Esophagus muscularis mucosa (tissue), 4 donors: ENCODE measurements around the gene FAM174B.

Experiments used
- CTCF ChIP-seq, 3 experiments: fragments of 200-600 bp in 2 of 3; fragments of 450-650 bp in 1 of 3; sonication (generic) in 2 of 3; IDR thresholded peaks; one replicate each; pipeline ENCODE4 v1.5.1; 2017 to 2019; ENCODE audit warnings: antibody characterized with exemption in 3 of 3, mild to moderate bottlenecking in 2 of 3, moderate library complexity in 1 of 3
- EP300 ChIP-seq: sonication (generic); formaldehyde crosslinking; IDR thresholded peaks from one replicate; pipeline ENCODE4 v1.6.1; 2017; ENCODE audit warnings: antibody characterized with exemption
- POLR2A ChIP-seq: fragments of 450-650 bp; IDR thresholded peaks from one replicate; pipeline ENCODE4 v1.6.1; 2017; ENCODE audit warnings: antibody characterized with exemption, moderate library complexity, mild to moderate bottlenecking, low read depth
- POLR2AphosphoS5 ChIP-seq, 2 donors: sonication (generic); formaldehyde crosslinking; IDR thresholded peaks; one replicate each; pipeline ENCODE4 v1.6.1; 2017; ENCODE audit warnings: antibody characterized with exemption in 2 of 2

- TF ChIP-seq CTCF (IDR thresholded peaks at IDR 0.05) (no peak), POLR2A (no peak), POLR2AphosphoS5 (IDR thresholded peaks at IDR 0.05) (no peak), EP300 (no peak)
Observed at GRCh38 chr15:92646216-92646615, 9.4 kb downstream of the FAM174B start.
